Mesenchymal stem cell (in vitro differentiated cells and primary cell): ENCODE data around the gene CDK10.
"Not testable (repeated sequence)": the region's sequence is repeated elsewhere in the genome, so short reads cannot be mapped to it uniquely, and the experiment has no call there.

Experiments used
- DNase-seq: peaks from one replicate; pipeline ENCODE4 v3.0.0-alpha.2; 2013
- H2AFZ ChIP-seq: one replicate; pipeline ENCODE4 v1.6.1; 2013; ENCODE audit warnings: low read depth, mild to moderate bottlenecking, control low read depth, inconsistent platforms, low read length, moderate library complexity
- H2AK5ac ChIP-seq: 2 replicates; pipeline ENCODE4 v1.6.1; 2013; ENCODE audit warnings: low read length, moderate library complexity, mild to moderate bottlenecking, inconsistent platforms; ENCODE audit not compliant: severe bottlenecking
- H2BK120ac ChIP-seq: one replicate; pipeline ENCODE4 v1.6.1; 2013; ENCODE audit warnings: low read depth, mild to moderate bottlenecking, inconsistent platforms, low read length, moderate library complexity
- H2BK12ac ChIP-seq, 2 experiments: one replicate each; pipeline ENCODE4 v1.6.1; 2013; ENCODE audit warnings: inconsistent platforms in 2 of 2, low read length in 2 of 2, mild to moderate bottlenecking in 2 of 2, moderate library complexity in 2 of 2, control low read depth in 1 of 2
- H2BK15ac ChIP-seq: one replicate; pipeline ENCODE4 v1.6.1; 2013; ENCODE audit warnings: mild to moderate bottlenecking, low read depth, inconsistent platforms; ENCODE audit not compliant: poor library complexity, severe bottlenecking
- H2BK5ac ChIP-seq: 2 replicates; pipeline ENCODE4 v1.6.1; 2013; ENCODE audit warnings: low read depth, mild to moderate bottlenecking, low read length, control low read depth, inconsistent platforms; ENCODE audit not compliant: poor library complexity, severe bottlenecking
- H3K14ac ChIP-seq, 2 experiments: one replicate each; pipeline ENCODE4 v1.6.1; 2013; ENCODE audit warnings: inconsistent platforms in 2 of 2, low read length in 2 of 2, control low read depth in 1 of 2, mild to moderate bottlenecking in 1 of 2, moderate library complexity in 1 of 2
- H3K18ac ChIP-seq, 2 experiments: one replicate each; pipeline ENCODE4 v1.6.1; 2013; ENCODE audit warnings: inconsistent platforms in 2 of 2, low read length in 2 of 2, control low read depth in 1 of 2, low read depth in 1 of 2, mild to moderate bottlenecking in 1 of 2
- H3K23ac ChIP-seq, 2 experiments: one replicate each; pipeline ENCODE4 v1.6.1; 2013; ENCODE audit warnings: inconsistent platforms in 2 of 2, low read length in 2 of 2, mild to moderate bottlenecking in 2 of 2, moderate library complexity in 2 of 2, control low read depth in 1 of 2
- H3K27ac ChIP-seq: 2 replicates; pipeline ENCODE4 v1.5.1; 2013; ENCODE audit warnings: mild to moderate bottlenecking, moderate library complexity, low read length, control low read depth, inconsistent platforms; ENCODE audit not compliant: poor library complexity, severe bottlenecking
- H3K27me3 ChIP-seq, 2 experiments: 2 replicates each; pipeline versions ENCODE4 v1.6.1 to v1.7.0; 2013; ENCODE audit warnings: low read length in 2 of 2, mild to moderate bottlenecking in 2 of 2, moderate library complexity in 2 of 2, control low read depth in 1 of 2, inconsistent platforms in 1 of 2; ENCODE audit not compliant: control insufficient read depth in 1 of 2, insufficient read depth in 1 of 2
- H3K36me3 ChIP-seq, 2 experiments: 2 replicates each; pipeline versions ENCODE4 v1.6.1 to v1.7.0; 2013; ENCODE audit warnings: low read length in 2 of 2, control low read depth in 1 of 2, inconsistent platforms in 1 of 2, low read depth in 1 of 2, mild to moderate bottlenecking in 1 of 2; ENCODE audit not compliant: insufficient read depth in 2 of 2, control insufficient read depth in 1 of 2
- H3K4ac ChIP-seq, 2 experiments: one replicate each; pipeline ENCODE4 v1.6.1; 2013; ENCODE audit warnings: inconsistent platforms in 2 of 2, low read length in 2 of 2, mild to moderate bottlenecking in 2 of 2, moderate library complexity in 2 of 2, control low read depth in 1 of 2, low read depth in 1 of 2
- H3K4me1 ChIP-seq: 2 replicates; pipeline ENCODE4 v1.6.1; 2013; ENCODE audit warnings: low read depth, low read length, control low read depth; ENCODE audit not compliant: control insufficient read depth, insufficient read depth
- H3K4me2 ChIP-seq: 2 replicates; pipeline ENCODE4 v1.6.1; 2013; ENCODE audit warnings: low read length, mild to moderate bottlenecking, inconsistent platforms; ENCODE audit not compliant: poor library complexity, severe bottlenecking
- H3K4me3 ChIP-seq, 2 experiments: 2 replicates each; pipeline versions ENCODE4 v1.5.1 to v1.7.0; 2013; ENCODE audit warnings: low read length in 2 of 2, mild to moderate bottlenecking in 2 of 2, control low read depth in 1 of 2, low read depth in 1 of 2; ENCODE audit not compliant: insufficient read depth in 1 of 2
- H3K79me1 ChIP-seq: replicated peaks from 2 replicates; pipeline ENCODE4 v1.6.1; 2013; ENCODE audit warnings: mild to moderate bottlenecking, control low read depth, low read length, inconsistent platforms; ENCODE audit not compliant: poor library complexity, severe bottlenecking
- H3K9ac ChIP-seq: 2 replicates; pipeline ENCODE4 v1.7.0; 2013; ENCODE audit warnings: mild to moderate bottlenecking, low read length, moderate library complexity
- H3K9me3 ChIP-seq: 2 replicates; pipeline ENCODE4 v1.7.0; 2013; ENCODE audit warnings: mild to moderate bottlenecking, low read length; ENCODE audit not compliant: control insufficient read depth
- H4K8ac ChIP-seq: one replicate; pipeline ENCODE4 v1.6.1; 2013; ENCODE audit warnings: inconsistent platforms, mild to moderate bottlenecking, low read length, moderate library complexity
- H4K91ac ChIP-seq: one replicate; pipeline ENCODE4 v1.6.1; 2013; ENCODE audit warnings: mild to moderate bottlenecking, low read length, inconsistent platforms
- WGBS: methylation state at CpG from one replicate; pipeline ENCODE4 v1.1.7; 2013; ENCODE audit warnings: mixed read lengths; 5-methylcytosine and 5-hydroxymethylcytosine counted together

The CDK10 gene

DNA sequence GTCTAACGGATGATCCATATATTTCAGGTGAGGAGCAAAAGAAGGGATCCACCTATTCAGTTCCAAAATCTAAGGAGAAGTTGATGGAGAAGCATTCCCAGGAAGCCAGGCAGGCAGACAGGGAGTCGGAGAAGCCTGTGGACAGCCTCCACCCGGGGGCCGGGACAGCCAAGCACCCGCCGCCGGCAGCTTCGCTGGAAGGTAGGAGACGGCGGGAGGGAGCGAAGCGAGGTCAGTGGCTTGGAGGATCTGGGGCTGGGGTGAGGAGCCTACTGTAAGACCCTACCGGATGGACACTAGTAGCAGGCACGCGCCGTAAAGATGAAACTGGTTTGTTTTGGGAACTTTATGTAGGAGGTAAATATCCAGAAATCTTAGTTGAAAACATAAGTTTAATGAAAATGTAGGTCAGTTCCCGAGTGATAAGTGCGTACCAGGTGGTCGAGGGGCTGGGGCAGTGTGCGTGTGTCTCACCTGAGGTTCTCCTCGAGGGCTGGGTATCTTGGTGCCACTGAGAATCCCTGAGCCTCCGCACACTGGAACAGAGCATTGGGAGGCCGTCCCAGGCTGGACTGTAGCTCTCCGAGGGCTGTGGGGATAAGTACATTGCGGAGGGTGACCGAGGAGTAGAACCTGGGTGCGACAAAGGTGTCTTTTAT is 28.1 kb upstream of the CDK10 start:
- Histone ChIP-seq H2BK15ac (no peak overlapping the region), H3K4me1 (peaks cover 16% of the 10 kb centered on the region), H3K4me2 (peak overlapping the region; percentile 97), H3K27me3 (no peaks in the 10 kb centered on the region), H3K4ac (peak overlapping the region in 1 of 2 experiments; percentile 87), H3K27ac (peak overlapping the region; percentile 11), H3K18ac (peak overlapping the region in 1 of 2 experiments; percentile 46), H3K9ac (peak overlapping the region; percentile 93), H2BK120ac (no peak overlapping the region), H2AFZ (no peak overlapping the region), H3K36me3 (peaks cover 28 to 34% of the 10 kb centered on the region in 2 experiments), H3K9me3 (no peaks in the 10 kb centered on the region), H4K8ac (no peak overlapping the region), H4K91ac (no peak overlapping the region), H2AK5ac (no peak overlapping the region), H3K4me3 (peak overlapping the region; percentile 89 to 96), H3K14ac (peak overlapping the region in 1 of 2 experiments; percentile 42), H3K79me1 (peaks cover 23% of the 10 kb centered on the region), H2BK5ac (no peak overlapping the region), H3K23ac (no peak overlapping the region), H2BK12ac (no peak overlapping the region)
- DNase-seq = peak; percentile 33
- 26% methylated on average over 27 of the region's 27 CpGs for WGBS

DNA sequence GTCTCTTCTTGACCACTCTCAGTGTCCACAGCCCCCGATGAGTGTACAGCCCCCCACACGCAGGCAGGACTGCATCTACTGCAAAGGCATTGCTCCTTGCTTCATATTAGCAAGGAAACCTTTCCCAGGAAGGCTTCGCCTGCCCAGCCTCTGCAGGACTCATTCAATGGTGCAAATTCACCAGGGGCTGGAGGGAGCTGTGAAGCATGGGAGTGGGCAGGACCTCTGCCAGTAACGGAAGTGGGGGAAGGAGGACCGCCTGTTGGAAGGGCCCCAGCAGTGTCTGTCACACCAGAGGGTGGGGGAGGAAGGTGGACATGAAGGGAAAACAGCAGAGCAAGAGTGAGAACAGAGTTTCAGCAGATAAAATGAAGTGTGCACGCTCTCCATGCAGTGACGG is 26.3 kb upstream of the CDK10 start:
- over 99% methylated on average over 7 of the region's 7 CpGs for WGBS
- no peak overlapping the region for H2AK5ac ChIP-seq
- peaks cover 14% of the 10 kb centered on the region for H3K4me1 ChIP-seq
- no peak overlapping the region for H2AFZ ChIP-seq
- H3K79me1 ChIP-seq = peaks cover 24% of the 10 kb centered on the region
- no peak for DNase-seq
- H3K9ac ChIP-seq = no peak overlapping the region
- H2BK120ac ChIP-seq = no peak overlapping the region
- H3K27ac ChIP-seq = no peak overlapping the region
- H3K18ac ChIP-seq = no peak overlapping the region
- no peak overlapping the region for H4K91ac ChIP-seq
- no peak overlapping the region for H3K14ac ChIP-seq
- no peak overlapping the region for H3K4me2 ChIP-seq
- H3K36me3 ChIP-seq = peaks cover 37% of the 10 kb centered on the region in 2 experiments
- no peak overlapping the region for H3K4ac ChIP-seq
- no peaks in the 10 kb centered on the region for H3K27me3 ChIP-seq
- H3K23ac ChIP-seq = no peak overlapping the region
- H2BK12ac ChIP-seq = no peak overlapping the region
- H4K8ac ChIP-seq = no peak overlapping the region
- H2BK5ac ChIP-seq = no peak overlapping the region
- no peak overlapping the region for H2BK15ac ChIP-seq
- no peaks in the 10 kb centered on the region for H3K9me3 ChIP-seq
- no peak overlapping the region for H3K4me3 ChIP-seq

DNA sequence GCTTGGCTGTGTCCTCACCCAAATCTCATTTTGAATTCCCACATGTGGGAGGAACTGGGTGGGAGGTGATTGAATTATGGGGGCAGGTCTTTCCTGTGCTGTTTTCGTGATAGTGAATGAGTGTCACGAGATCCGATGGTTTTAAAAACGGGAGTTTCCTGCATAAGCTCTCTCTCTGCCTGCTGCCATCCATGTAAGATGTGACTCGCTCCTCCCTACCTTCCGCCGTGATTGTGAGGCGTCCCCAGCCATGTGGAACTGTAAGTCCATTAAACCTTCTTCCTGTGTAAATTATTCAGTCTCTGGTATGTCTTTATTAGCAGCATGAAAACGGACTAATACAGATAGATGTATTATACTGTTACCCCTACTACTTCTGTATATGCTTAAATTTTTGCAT is 25.3 kb upstream of the CDK10 start:
- Histone ChIP-seq H3K18ac (no peak overlapping the region), H2BK5ac (no peak overlapping the region), H3K36me3 (peaks cover 36 to 37% of the 10 kb centered on the region in 2 experiments), H3K4me1 (peaks cover 12% of the 10 kb centered on the region), H3K27me3 (no peaks in the 10 kb centered on the region), H3K9me3 (no peaks in the 10 kb centered on the region), H3K9ac (no peak overlapping the region), H3K4ac (no peak overlapping the region), H2BK15ac (no peak overlapping the region), H3K4me2 (no peak overlapping the region), H3K23ac (no peak overlapping the region), H2AFZ (no peak overlapping the region), H3K4me3 (no peak overlapping the region), H3K14ac (no peak overlapping the region), H2AK5ac (no peak overlapping the region), H2BK12ac (no peak overlapping the region), H3K27ac (no peak overlapping the region), H4K8ac (no peak overlapping the region), H3K79me1 (peaks cover 24% of the 10 kb centered on the region), H4K91ac (no peak overlapping the region), H2BK120ac (no peak overlapping the region)
- DNase-seq = no peak
- 99% methylated on average over 5 of the region's 9 CpGs for WGBS

DNA sequence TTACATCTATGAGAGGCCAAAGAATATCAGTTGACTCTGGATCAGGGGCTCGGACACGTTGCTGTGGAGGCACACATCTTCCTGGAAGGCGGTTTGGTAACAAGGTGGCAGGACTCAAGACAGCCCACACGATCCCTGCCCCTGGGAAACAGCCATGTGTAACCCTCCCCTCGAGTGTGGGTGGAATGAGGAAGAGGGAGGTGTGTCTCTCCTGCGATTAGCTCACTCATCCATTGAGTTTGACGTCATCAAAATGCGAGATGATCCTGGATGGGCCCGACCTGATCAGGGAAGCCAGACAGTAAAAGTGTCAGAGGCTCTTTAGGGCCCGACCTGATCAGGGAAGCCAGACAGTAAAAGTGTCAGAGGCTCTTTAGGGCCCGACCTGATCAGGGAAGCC is 22.3 kb upstream of the CDK10 start:
- H2AFZ ChIP-seq, H3K4me3 ChIP-seq, H2BK5ac ChIP-seq, DNase-seq, H2AK5ac ChIP-seq, H3K4ac ChIP-seq, H3K27me3 ChIP-seq, H3K4me1 ChIP-seq, H2BK12ac ChIP-seq, H2BK120ac ChIP-seq, H3K27ac ChIP-seq, H3K9me3 ChIP-seq, H3K4me2 ChIP-seq, H4K91ac ChIP-seq, H3K23ac ChIP-seq, H3K9ac ChIP-seq, H4K8ac ChIP-seq, H2BK15ac ChIP-seq, H3K14ac ChIP-seq, H3K18ac ChIP-seq: not testable (repeated sequence)
- WGBS = 93% methylated on average over 10 of the region's 11 CpGs
- Histone ChIP-seq H3K36me3 (peaks cover 37 to 40% of the 10 kb centered on the region in 2 experiments), H3K79me1 (peaks cover 19% of the 10 kb centered on the region)
